ENCODE data around the gene RGS12.

DNA sequence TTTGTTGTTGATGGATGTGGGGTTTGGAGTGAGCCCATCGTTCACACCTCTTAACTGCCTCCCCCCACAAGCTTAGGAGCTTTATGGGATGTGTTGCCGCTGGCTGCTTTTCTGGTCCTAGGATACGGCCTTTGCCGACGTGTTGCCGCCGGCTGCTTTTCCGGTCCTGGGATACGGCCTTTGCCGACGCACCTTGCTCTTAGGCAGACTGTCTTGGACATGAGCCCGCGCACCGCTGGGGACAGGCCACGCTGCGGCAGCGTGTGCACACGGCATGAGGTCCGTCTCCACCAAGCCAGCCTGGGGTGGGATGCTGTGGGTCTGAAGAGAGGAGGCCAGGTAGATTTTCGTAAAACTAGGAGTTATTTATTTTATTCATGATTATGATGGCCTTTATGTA lies 14.2 kb downstream of the RGS12 start:
- TF ChIP-seq, protein P1, sequence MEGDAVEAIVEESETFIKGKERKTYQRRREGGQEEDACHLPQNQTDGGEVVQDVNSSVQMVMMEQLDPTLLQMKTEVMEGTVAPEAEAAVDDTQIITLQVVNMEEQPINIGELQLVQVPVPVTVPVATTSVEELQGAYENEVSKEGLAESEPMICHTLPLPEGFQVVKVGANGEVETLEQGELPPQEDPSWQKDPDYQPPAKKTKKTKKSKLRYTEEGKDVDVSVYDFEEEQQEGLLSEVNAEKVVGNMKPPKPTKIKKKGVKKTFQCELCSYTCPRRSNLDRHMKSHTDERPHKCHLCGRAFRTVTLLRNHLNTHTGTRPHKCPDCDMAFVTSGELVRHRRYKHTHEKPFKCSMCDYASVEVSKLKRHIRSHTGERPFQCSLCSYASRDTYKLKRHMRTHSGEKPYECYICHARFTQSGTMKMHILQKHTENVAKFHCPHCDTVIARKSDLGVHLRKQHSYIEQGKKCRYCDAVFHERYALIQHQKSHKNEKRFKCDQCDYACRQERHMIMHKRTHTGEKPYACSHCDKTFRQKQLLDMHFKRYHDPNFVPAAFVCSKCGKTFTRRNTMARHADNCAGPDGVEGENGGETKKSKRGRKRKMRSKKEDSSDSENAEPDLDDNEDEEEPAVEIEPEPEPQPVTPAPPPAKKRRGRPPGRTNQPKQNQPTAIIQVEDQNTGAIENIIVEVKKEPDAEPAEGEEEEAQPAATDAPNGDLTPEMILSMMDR (IDR thresholded peaks at IDR 0.05) = no peak
- TF ChIP-seq ZFX (IDR thresholded peaks at IDR 0.05; ENCODE audit: borderline replicate concordance) = no peak
